ENCODE measurements around the gene EMC10.

EMC10 gene

GRCh38 chr19:50508843-50509190, 32.5 kb downstream of the EMC10 start:
- H3K27ac ChIP-seq, result no peak overlapping the region
- H3K4me3 ChIP-seq, result no peak overlapping the region
- intact Hi-C loops (cut with DNase I; ENCODE audit: low total_unique reads), result no loop called here
- H3K27me3 ChIP-seq, result no peaks in the 10 kb centered on the region
- H3K9me3 ChIP-seq, result no peaks in the 10 kb centered on the region
- no peak for DNase-seq
- TF ChIP-seq CTCF (IDR thresholded peaks at IDR 0.05), result no peak
- peaks cover 0 to 14% (median 12%) of the 10 kb centered on the region in 3 donors for H3K36me3 ChIP-seq
- peaks cover 0 to 15% (median 12%) of the 10 kb centered on the region in 4 donors for H3K4me1 ChIP-seq

- TF ChIP-seq CTCF (IDR thresholded peaks at IDR 0.05), result no peak
- intact Hi-C loops (cut with DNase I; ENCODE audit: low total_unique reads), result no loop called here
- no peak for DNase-seq
These were observed 33.1 kb downstream of the EMC10 start for GRCh38 chr19:50509366-50509765.

GRCh38 chr19:50510121-50510670, 33.9 kb downstream of the EMC10 start:
- H3K4me3 ChIP-seq, result peak overlapping the region; percentile 75 to 79
- H3K27ac ChIP-seq, result peak overlapping the region; percentile 83 to 84
- H3K27me3 ChIP-seq, result no peaks in the 10 kb centered on the region
- TF ChIP-seq CTCF (IDR thresholded peaks at IDR 0.05), result no peak
- intact Hi-C loops (cut with DNase I; ENCODE audit: low total_unique reads), result no loop called here
- no peaks in the 10 kb centered on the region for H3K9me3 ChIP-seq
- DNase-seq, result peak in 1 of 2 donors; percentile 68
- H3K36me3 ChIP-seq, result peaks cover 0 to 14% (median 10%) of the 10 kb centered on the region in 3 donors
- peaks cover 0 to 16% (median 13%) of the 10 kb centered on the region in 4 donors for H3K4me1 ChIP-seq

More at GRCh38 chr19:50509366-50509765, 33.1 kb downstream of the EMC10 start:
- Histone ChIP-seq H3K27me3 (no peaks in the 10 kb centered on the region), H3K4me3 (no peak overlapping the region), H3K36me3 (peaks cover 0 to 14% (median 12%) of the 10 kb centered on the region in 3 donors), H3K4me1 (peaks cover 0 to 15% (median 12%) of the 10 kb centered on the region in 4 donors), H3K9me3 (no peaks in the 10 kb centered on the region), H3K27ac (no peak overlapping the region)

GRCh38 chr19:50510700-50511068, 34.4 kb downstream of the EMC10 start:
- H3K4me1 ChIP-seq, result peaks cover 0 to 16% (median 13%) of the 10 kb centered on the region in 4 donors
- no peak for TF ChIP-seq CTCF (IDR thresholded peaks at IDR 0.05)
- DNase-seq, result no peak
- H3K36me3 ChIP-seq, result peaks cover 0 to 9% (median 5%) of the 10 kb centered on the region in 3 donors
- intact Hi-C loops (cut with DNase I; ENCODE audit: low total_unique reads), result loop anchor here (1.0 kb wide), 1 partner anchor 34 kb away; the partner anchor contains the start of genes EMC10 and GARIN5A
- H3K9me3 ChIP-seq, result no peaks in the 10 kb centered on the region
- peak overlapping the region; percentile 83 to 84 for H3K27ac ChIP-seq
- H3K27me3 ChIP-seq, result no peaks in the 10 kb centered on the region
- H3K4me3 ChIP-seq, result peak overlapping the region; percentile 75 to 79

- peaks cover 0 to 16% (median 13%) of the 10 kb centered on the region in 4 donors for H3K4me1 ChIP-seq
- H3K9me3 ChIP-seq, result no peaks in the 10 kb centered on the region
- intact Hi-C loops (cut with DNase I; ENCODE audit: low total_unique reads), result loop anchor here (1.0 kb wide), 1 partner anchor 35 kb away; the partner anchor contains the start of genes EMC10 and GARIN5A
- H3K36me3 ChIP-seq, result peaks cover 0 to 4% (median 0%) of the 10 kb centered on the region in 3 donors
- peak; percentile 99 for DNase-seq
- peak in 1 of 2 experiments; percentile 30 for TF ChIP-seq CTCF (IDR thresholded peaks at IDR 0.05)
- H3K27ac ChIP-seq, result peak within 1 kb of the TSS; percentile 83 to 84
- no peaks in the 10 kb centered on the region for H3K27me3 ChIP-seq
- H3K4me3 ChIP-seq, result peak within 1 kb of the TSS; percentile 75 to 79
These were observed 34.9 kb downstream of the EMC10 start, which contains the start of gene JOSD2 for GRCh38 chr19:50511069-50511822. Gene JOSD2, minus strand, starts transcription at chr19:50511191. Its CDS starts 760 bp downstream, at chr19:50510431.

All from tibial artery (tissue), 4 donors.